ENCODE results near the gene TESK2. TPM values are rescaled to one million over a fixed set of nuclear protein-coding genes. Genes with fewer than 3 reads are reported as not detected.
"Not testable (repeated sequence)": the region's sequence is repeated elsewhere in the genome, so short reads cannot be mapped to it uniquely, and the experiment has no call there.

TESK2 gene, protein sequence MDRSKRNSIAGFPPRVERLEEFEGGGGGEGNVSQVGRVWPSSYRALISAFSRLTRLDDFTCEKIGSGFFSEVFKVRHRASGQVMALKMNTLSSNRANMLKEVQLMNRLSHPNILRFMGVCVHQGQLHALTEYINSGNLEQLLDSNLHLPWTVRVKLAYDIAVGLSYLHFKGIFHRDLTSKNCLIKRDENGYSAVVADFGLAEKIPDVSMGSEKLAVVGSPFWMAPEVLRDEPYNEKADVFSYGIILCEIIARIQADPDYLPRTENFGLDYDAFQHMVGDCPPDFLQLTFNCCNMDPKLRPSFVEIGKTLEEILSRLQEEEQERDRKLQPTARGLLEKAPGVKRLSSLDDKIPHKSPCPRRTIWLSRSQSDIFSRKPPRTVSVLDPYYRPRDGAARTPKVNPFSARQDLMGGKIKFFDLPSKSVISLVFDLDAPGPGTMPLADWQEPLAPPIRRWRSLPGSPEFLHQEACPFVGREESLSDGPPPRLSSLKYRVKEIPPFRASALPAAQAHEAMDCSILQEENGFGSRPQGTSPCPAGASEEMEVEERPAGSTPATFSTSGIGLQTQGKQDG
- total RNA-seq, result 1 to 10 TPM; 4.6 to 6.0 TPM

DNA sequence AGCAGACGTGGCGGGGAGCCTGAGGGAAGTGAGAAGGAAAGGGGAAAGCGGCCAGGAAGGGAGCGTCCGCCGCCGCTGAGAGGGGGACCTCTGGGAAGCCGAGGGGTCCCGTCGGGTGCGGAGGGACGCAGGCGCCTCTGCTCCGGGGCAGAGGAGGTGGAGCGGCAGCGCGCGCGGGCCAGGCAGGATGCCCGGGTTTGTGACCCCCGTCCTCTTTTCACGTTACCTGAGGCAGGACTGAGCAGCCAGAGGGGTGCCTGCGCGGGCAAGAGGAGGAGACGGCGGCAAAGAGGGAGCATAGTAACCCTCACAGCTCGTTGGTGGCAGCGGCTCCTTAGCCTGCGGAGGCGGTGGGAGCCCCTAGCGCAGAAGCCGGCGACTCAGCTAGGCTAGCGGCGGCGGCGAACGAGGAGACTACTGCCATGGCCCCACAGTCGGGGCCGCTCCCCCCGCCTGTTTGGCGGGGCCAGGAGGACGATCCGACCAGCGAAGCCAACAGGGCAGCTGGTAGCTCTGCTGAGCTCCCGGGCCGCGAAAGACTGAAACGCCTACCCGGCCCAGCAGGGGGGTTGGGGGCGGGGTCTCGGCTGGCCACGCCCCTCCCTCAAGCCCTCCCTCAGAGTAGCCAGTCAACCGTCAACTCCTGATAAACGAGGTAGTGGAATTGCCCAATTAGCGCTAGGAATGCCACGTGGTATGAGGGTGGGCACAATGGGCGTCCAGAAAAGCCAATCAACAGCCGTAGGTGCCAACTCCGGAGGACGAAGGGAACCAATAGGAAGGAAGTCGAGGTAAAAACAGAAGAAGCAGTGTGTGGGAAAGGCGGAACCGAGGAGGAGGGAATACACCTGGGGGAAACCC, at the start of gene TESK2:
Gene TESK2 (minus strand): TSS at position 538 of the 861 bp plus-strand sequence. CDS start 33,378 bp downstream, outside the sequence.
- CTCF ChIA-PET, result interaction anchor here (0.9 to 7.5 kb wide), 11 partner anchors 9 to 705 kb away, joined by 3 to 237 read pairs (median 14); partner anchors contain the start of genes CCDC163, HECTD3, MMACHC and MUTYH
- no peak within 1 kb of the TSS for H3K4me3 Mint-ChIP-seq
- no peak within 1 kb of the TSS for H3K27ac Mint-ChIP-seq
- H3K9me3 Mint-ChIP-seq, result no peaks in the 10 kb centered on the region
- no peaks in the 10 kb centered on the region for H3K27me3 Mint-ChIP-seq
- intact Hi-C loops (cut with micrococcal nuclease), result loop anchor here (1.0 to 5.0 kb wide), 9 partner anchors 9 to 759 kb away; partner anchors contain the start of genes BEST4, CCDC163, MMACHC and MUTYH
- no peaks in the 10 kb centered on the region for H3K36me3 Mint-ChIP-seq
- POLR2A ChIA-PET, result interaction anchor here (0.6 to 2.9 kb wide), 10 partner anchors 9 to 484 kb away, joined by 3 to 15 read pairs (median 4); partner anchors contain the start of genes CCDC163, MMACHC, MUTYH and PRDX1
- H3K4me1 Mint-ChIP-seq (ENCODE audit: low read depth), result peaks cover 6% of the 10 kb centered on the region
- peak; percentile 98 for DNase-seq

DNA sequence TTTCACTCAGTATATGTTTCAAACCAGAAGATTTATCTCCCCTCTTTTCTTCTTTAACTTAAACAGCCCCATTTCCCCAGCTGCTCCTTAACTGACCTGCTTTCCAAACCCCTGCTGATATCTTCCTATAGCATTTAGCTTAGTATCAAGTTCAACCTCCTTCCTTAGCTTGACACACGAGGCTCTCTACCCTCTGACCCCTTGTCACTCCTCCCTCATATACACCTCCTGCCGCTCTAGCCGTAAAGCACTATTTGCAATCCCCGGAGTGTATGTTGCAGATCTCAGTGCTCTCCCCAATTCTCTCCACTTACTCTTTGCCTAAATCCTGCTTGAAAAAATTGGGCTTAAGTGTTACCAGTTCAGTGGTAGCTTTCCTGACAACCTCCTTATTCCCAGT, 45.9 kb upstream of the TESK2 start:
- intact Hi-C loops (cut with micrococcal nuclease), result loop anchor here (1.0 kb wide), 1 partner anchor 15 kb away; no protein-coding TSS in a partner anchor
- H3K4me1 Mint-ChIP-seq (ENCODE audit: low read depth), result peaks cover 12% of the 10 kb centered on the region
- ChIA-PET CTCF (interaction anchor here (1.6 kb wide), 1 partner anchor 16 kb away, joined by 4 read pairs; the partner anchor contains the start of gene PRDX1), POLR2A (interaction anchor here (0.9 to 1.2 kb wide), 2 partner anchors 14 to 15 kb away, joined by 3 read pairs; partner anchors contain the start of gene PRDX1)
- no peaks in the 10 kb centered on the region for H3K36me3 Mint-ChIP-seq
- DNase-seq, result no peak
- no peak overlapping the region for H3K4me3 Mint-ChIP-seq
- no peaks in the 10 kb centered on the region for H3K9me3 Mint-ChIP-seq
- no peaks in the 10 kb centered on the region for H3K27me3 Mint-ChIP-seq
- no peak overlapping the region for H3K27ac Mint-ChIP-seq

DNA sequence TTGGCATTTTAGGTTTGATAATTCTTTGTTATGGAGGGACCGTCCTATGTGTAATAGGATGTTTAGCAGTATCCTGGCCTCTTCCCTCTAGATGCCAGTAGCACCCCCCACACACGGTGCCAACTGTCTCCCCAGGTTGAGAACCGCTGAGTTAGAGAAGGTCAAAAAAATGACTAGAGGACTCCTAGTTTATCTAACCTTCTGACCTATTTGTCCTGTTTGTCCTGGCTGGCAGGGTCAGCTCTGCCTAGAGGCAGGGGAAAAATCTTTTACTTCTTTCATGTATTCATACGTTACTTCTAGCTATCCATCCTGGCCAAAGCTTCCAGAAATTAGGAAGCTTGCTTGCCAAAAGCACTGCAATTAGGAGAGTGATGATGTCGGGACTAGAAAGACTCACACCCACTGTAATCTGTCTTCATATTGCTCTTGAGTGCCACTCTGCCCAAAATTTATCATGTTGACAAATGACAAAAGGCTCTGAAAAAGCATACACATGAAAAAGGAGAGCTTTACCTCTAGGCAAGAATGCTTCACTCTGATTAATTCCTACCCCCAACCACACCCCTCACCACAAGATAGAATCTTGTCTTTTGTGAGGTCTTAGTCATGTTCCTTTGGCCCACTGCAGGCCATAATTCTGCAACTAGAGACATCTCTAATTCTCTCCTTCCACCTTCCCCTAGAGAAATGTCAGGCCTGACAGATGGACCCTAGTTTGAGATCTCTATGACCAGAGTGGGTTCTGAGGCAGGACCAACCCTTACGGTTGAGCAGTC, 45.2 kb upstream of the TESK2 start:
- DNase-seq, result no peak
- intact Hi-C loops (cut with micrococcal nuclease), result loop anchor here (1.0 kb wide), 1 partner anchor 14 kb away; no protein-coding TSS in a partner anchor
- no peaks in the 10 kb centered on the region for H3K9me3 Mint-ChIP-seq
- no peaks in the 10 kb centered on the region for H3K36me3 Mint-ChIP-seq
- ChIA-PET POLR2A (interaction anchor here (1.2 kb wide), 1 partner anchor 14 kb away, joined by 3 read pairs; the partner anchor contains the start of gene PRDX1), CTCF (interaction anchor here (1.0 to 1.6 kb wide), 2 partner anchors 15 kb away, joined by 3 to 4 read pairs; partner anchors contain the start of genes AKR1A1 and PRDX1)
- H3K27me3 Mint-ChIP-seq, result no peaks in the 10 kb centered on the region
- peaks cover 12% of the 10 kb centered on the region for H3K4me1 Mint-ChIP-seq (ENCODE audit: low read depth)
- no peak overlapping the region for H3K4me3 Mint-ChIP-seq
- H3K27ac Mint-ChIP-seq, result no peak overlapping the region

DNA sequence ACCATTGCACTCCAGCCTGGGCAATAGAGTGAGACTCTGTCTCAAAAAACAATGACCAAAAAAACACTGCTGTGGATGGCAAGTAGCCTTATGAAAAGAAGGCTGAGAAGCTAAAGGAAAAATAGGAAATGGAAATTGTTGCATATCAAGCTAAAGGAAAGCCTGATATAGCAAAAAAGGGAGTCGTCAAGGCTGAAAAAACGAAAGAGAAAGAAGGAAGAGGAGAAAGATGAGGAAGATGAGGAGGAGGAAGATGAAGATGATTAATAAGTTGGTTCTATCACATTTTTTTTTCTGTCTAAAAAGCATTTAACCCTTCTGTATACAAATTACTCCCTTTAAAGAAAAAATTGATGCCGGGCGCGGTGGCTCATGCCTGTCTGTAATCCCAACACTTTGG, 40.9 kb upstream of the TESK2 start:
- ChIA-PET CTCF (interaction anchor here (1.5 kb wide), 1 partner anchor 37 kb away, joined by 5 read pairs; no protein-coding TSS in a partner anchor), POLR2A (no interaction called here)
- intact Hi-C loops (cut with micrococcal nuclease), result no loop called here
- Mint-ChIP-seq H3K9me3 (no peaks in the 10 kb centered on the region), H3K36me3 (no peaks in the 10 kb centered on the region), H3K27ac (no peak overlapping the region), H3K4me1 (ENCODE audit: low read depth) (peaks cover 10% of the 10 kb centered on the region), H3K27me3 (no peaks in the 10 kb centered on the region), H3K4me3 (no peak overlapping the region)
- DNase-seq, result no peak

DNA sequence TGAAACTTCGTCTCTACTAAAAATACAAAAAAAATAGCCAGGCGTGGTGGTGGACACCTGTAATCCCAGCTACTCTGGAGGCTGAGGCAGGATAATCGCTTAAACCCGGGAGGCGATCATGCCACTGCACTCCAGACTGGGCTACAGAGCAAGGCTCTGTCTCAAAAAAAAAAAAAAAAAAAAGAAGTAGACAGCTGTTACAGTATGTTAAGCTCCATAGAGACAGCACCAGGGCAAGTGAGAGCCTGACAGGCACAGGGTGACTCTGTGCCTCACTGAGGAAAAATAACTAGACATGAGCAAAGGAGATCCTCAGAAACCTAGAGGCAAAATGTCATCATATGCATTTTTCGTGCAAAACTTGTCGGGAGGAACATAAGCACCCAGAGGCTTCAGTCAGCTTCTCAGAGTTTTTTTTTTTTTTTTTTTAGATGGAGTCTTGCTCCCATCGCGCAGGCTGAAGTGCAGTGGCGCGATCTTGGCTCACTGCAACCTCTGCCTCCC, 39.7 kb upstream of the TESK2 start:
- Mint-ChIP-seq H3K27me3 (peaks cover 1% of the 10 kb centered on the region), H3K4me3 (no peak overlapping the region), H3K27ac (no peak overlapping the region), H3K4me1 (ENCODE audit: low read depth) (no peaks in the 10 kb centered on the region), H3K36me3 (no peaks in the 10 kb centered on the region), H3K9me3 (no peaks in the 10 kb centered on the region)
- ChIA-PET CTCF (interaction anchor here (0.6 kb wide), 1 partner anchor 663 kb away, joined by 3 read pairs; no protein-coding TSS in a partner anchor), POLR2A (interaction anchor here (0.6 to 1.6 kb wide), 3 partner anchors 9 to 1893 kb away, joined by 3 to 6 read pairs (median 4); partner anchors contain the start of gene PRDX1)
- DNase-seq, result no peak
- intact Hi-C loops (cut with micrococcal nuclease), result no loop called here

DNA sequence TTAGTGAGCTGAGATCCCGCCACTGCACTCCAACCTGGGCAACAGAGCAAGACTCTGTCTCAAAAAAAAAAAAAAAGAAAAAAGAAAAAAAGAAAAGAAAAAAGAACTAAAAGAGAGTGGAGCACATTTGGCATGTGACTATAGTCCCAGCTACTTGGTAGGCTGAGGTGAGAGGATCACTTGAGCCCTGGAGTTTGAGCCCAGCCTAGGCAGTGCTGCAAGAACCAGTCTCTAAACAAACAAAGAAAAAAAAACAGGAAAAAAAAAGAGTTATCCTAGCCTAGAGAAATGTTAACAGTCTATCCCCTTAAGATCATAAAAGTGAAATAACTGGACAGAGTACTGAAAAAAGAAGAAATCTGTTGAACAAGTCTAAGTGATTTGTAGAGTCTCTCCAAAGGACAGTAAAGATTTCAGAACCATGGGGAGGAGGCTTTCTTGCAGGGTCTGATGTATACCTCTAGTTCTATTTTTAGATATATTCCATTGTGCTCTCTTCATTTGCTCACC, 35.2 kb upstream of the TESK2 start:
- Mint-ChIP-seq H3K4me3 (no peak overlapping the region), H3K27me3 (peaks cover 1% of the 10 kb centered on the region), H3K9me3 (no peaks in the 10 kb centered on the region), H3K4me1 (ENCODE audit: low read depth) (peaks cover 17% of the 10 kb centered on the region), H3K36me3 (peaks cover 3% of the 10 kb centered on the region), H3K27ac (no peak overlapping the region)
- no peak for DNase-seq
- ChIA-PET CTCF (no interaction called here), POLR2A (interaction anchor here (0.7 kb wide), 1 partner anchor 203 kb away, joined by 3 read pairs; no protein-coding TSS in a partner anchor)
- intact Hi-C loops (cut with micrococcal nuclease), result no loop called here

DNA sequence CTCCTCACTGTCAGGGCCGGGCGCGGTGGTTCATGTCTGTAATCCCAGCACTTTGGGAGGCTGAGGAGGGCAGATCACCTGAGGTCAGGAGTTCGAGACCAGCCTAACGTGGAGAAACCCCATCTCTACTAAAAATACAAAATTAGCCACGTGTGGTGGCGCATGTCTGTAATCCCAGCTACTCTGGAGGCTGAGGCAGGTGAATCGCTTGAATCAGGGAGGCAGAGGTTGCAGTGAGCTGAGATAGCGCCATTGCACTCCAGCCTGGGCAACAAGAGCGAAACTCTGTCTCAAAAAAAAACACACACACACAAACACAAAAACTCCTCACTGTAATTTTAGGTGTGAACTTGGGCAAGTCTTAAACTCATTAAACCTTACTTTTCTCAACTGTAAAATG, 33.0 kb upstream of the TESK2 start:
- intact Hi-C loops (cut with micrococcal nuclease), result loop anchor here (2.0 kb wide), 3 partner anchors 33 to 163 kb away; partner anchors contain the start of genes GPBP1L1, NASP and TESK2
- H3K9me3 Mint-ChIP-seq, H3K27me3 Mint-ChIP-seq, H3K27ac Mint-ChIP-seq, DNase-seq, H3K36me3 Mint-ChIP-seq, H3K4me3 Mint-ChIP-seq: not testable (repeated sequence)
- ChIA-PET CTCF (interaction anchor here (0.6 to 1.3 kb wide), 2 partner anchors 43 to 183 kb away, joined by 3 to 4 read pairs; no protein-coding TSS in a partner anchor), POLR2A (interaction anchor here (0.9 to 2.4 kb wide), 2 partner anchors 21 to 27 kb away, joined by 9 read pairs; partner anchors contain the start of gene AKR1A1)
- H3K4me1 Mint-ChIP-seq (ENCODE audit: low read depth), result peaks cover 30% of the 10 kb centered on the region

DNA sequence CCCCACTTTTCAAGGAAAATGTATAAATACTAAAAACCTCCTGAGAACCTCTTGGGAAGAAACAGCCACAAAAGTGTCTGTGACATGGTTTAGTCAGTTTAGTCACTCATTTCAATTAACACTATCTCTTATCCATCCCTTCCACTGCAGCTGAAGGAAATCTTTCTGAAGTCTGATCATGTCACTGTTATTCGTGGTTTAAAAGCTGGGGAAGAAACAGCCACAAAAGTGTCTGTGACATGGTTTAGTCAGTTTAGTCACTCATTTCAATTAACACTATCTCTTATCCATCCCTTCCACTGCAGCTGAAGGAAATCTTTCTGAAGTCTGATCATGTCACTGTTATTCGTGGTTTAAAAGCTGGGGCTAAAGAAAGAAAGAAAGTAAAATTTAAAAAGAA, 32.6 kb upstream of the TESK2 start:
- DNase-seq, result not testable (repeated sequence)
- POLR2A ChIA-PET, result interaction anchor here (0.9 to 2.4 kb wide), 4 partner anchors 11 to 28 kb away, joined by 3 to 9 read pairs (median 6); partner anchors contain the start of gene AKR1A1

DNA sequence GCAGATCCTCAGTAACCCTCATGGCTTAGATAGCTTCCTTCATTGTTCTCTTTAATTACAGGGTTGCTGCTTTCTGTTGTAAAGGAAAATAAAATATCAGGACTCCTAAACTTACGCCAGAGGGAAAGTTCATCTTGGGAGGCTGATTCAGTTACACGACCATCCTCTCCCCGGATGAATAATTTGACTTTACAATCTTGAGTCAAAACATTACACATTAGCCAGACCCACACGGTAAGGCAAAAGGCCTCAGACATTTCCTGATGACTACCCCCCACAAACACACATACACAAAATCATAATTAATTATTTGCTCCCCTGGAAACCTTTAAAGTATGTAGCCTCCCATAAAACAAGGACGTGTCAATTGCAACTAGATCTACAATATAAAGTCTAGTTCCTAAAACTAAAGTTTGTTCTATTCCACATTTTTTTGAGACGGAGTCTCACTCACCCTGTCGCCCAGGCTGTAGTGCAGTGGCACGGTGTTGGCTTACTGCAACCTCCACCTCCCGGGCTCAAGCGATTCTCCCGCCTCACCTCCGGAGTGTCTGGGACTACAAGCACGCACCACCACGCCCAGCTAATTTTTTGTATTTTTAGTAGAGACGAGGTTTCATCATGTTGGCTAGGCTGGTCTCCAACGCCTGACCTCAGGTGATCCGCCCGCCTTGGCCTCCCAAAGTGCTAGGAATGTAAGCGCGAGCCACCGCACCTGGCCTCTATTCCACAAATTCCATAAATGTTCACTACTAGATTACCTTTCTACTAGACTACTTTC, 31.6 kb upstream of the TESK2 start:
- intact Hi-C loops (cut with micrococcal nuclease), result loop anchor here (1.0 to 2.0 kb wide), 8 partner anchors 14 to 219 kb away; partner anchors contain the start of genes CCDC163, GPBP1L1, MMACHC and NASP
- Mint-ChIP-seq H3K27ac (peak overlapping the region; percentile 94), H3K27me3 (peaks cover 1% of the 10 kb centered on the region), H3K4me1 (ENCODE audit: low read depth) (peaks cover 37% of the 10 kb centered on the region), H3K36me3 (peaks cover 16% of the 10 kb centered on the region), H3K4me3 (peak overlapping the region; percentile 94), H3K9me3 (no peaks in the 10 kb centered on the region)
- ChIA-PET CTCF (interaction anchor here (0.9 to 3.1 kb wide), 6 partner anchors 10 to 48 kb away, joined by 4 to 26 read pairs (median 5); partner anchors contain the start of gene AKR1A1), POLR2A (interaction anchor here (0.6 to 2.8 kb wide), 28 partner anchors 7 to 511 kb away, joined by 3 to 50 read pairs (median 6); partner anchors contain the start of genes AKR1A1, CCDC163, GPBP1L1 and HECTD3)
- peak; percentile 30 for DNase-seq

More for the DNA sequence above, 32.6 kb upstream of the TESK2 start:
- Mint-ChIP-seq H3K36me3 (peaks cover 12% of the 10 kb centered on the region), H3K27ac (peak overlapping the region; percentile 94), H3K4me1 (ENCODE audit: low read depth) (peaks cover 35% of the 10 kb centered on the region)
- not testable (repeated sequence) for H3K4me3 Mint-ChIP-seq, H3K27me3 Mint-ChIP-seq, H3K9me3 Mint-ChIP-seq
- intact Hi-C loops (cut with micrococcal nuclease), result loop anchor here (2.0 kb wide), 3 partner anchors 33 to 163 kb away; partner anchors contain the start of genes GPBP1L1, NASP and TESK2
- CTCF ChIA-PET, result interaction anchor here (0.6 to 1.3 kb wide), 2 partner anchors 43 to 183 kb away, joined by 3 to 4 read pairs; no protein-coding TSS in a partner anchor
